IgD-negative memory B cell (primary cell): ENCODE measurements around the gene TPCN1. TPM values are rescaled to one million over a fixed set of nuclear protein-coding genes. Genes with fewer than 3 reads are reported as not detected.
A peak's percentile ranks its signal among the peaks of the same experiment; 100 is the strongest.

ENCODE experiments used
- H3K27ac Mint-ChIP-seq, 3 donors: one replicate each; pipeline ENCODE4 v1.8.0; 2020 to 2022; ENCODE audit warnings: mild to moderate bottlenecking in 3 of 3, mixed read lengths in 3 of 3, moderate library complexity in 1 of 3
- H3K27me3 Mint-ChIP-seq: one replicate; pipeline ENCODE4 v1.8.0; 2021; ENCODE audit warnings: mixed read lengths
- H3K36me3 Mint-ChIP-seq: one replicate; pipeline ENCODE4 v1.8.0; 2020; ENCODE audit warnings: mild to moderate bottlenecking, mixed read lengths
- H3K4me1 Mint-ChIP-seq, 3 donors: one replicate each; pipeline ENCODE4 v1.8.0; 2020 to 2022; ENCODE audit warnings: mixed read lengths in 3 of 3, mild to moderate bottlenecking in 1 of 3
- H3K4me3 Mint-ChIP-seq, 4 donors: one replicate each; pipeline ENCODE4 v1.8.0; 2020 to 2022; ENCODE audit warnings: mild to moderate bottlenecking in 4 of 4, mixed read lengths in 4 of 4, moderate library complexity in 3 of 4
- H3K9me3 Mint-ChIP-seq, 3 donors: one replicate each; pipeline ENCODE4 v1.8.0; 2020 to 2021; ENCODE audit warnings: mixed read lengths in 3 of 3, mild to moderate bottlenecking in 1 of 3
- polyA plus RNA-seq: library from polyadenylated mRNA; unstranded; fragments of 300-500 nt; fragmentation: Illumina TruSeq; gene quantifications from one replicate; pipeline ENCODE4 v1.2.3, GENCODE V29; 2021

TPCN1 gene
- polyA plus RNA-seq, 1 donor from 2014 or later = 17.4 TPM

GRCh38 chr12:113317122-113317521, 95.9 kb downstream of the TPCN1 start:
- H3K27ac Mint-ChIP-seq = no peak overlapping the region
- H3K4me3 Mint-ChIP-seq = no peak overlapping the region
- no peaks in the 10 kb centered on the region for H3K9me3 Mint-ChIP-seq
- H3K36me3 Mint-ChIP-seq = peaks cover 22% of the 10 kb centered on the region
- no peaks in the 10 kb centered on the region for H3K27me3 Mint-ChIP-seq
- no peaks in the 10 kb centered on the region for H3K4me1 Mint-ChIP-seq

- H3K9me3 Mint-ChIP-seq = no peaks in the 10 kb centered on the region
- H3K36me3 Mint-ChIP-seq = peaks cover 27% of the 10 kb centered on the region
- no peak overlapping the region for H3K4me3 Mint-ChIP-seq
- no peaks in the 10 kb centered on the region for H3K4me1 Mint-ChIP-seq
- no peak overlapping the region for H3K27ac Mint-ChIP-seq
- no peaks in the 10 kb centered on the region for H3K27me3 Mint-ChIP-seq
These were observed 96.9 kb downstream of the TPCN1 start for GRCh38 chr12:113318046-113318656.

GRCh38 chr12:113318900-113319628, 97.8 kb downstream of the TPCN1 start:
- no peak overlapping the region for H3K4me3 Mint-ChIP-seq
- peaks cover 0 to 3% (median 0%) of the 10 kb centered on the region in 3 donors for H3K4me1 Mint-ChIP-seq
- no peaks in the 10 kb centered on the region for H3K27me3 Mint-ChIP-seq
- H3K27ac Mint-ChIP-seq = no peak overlapping the region
- peaks cover 26% of the 10 kb centered on the region for H3K36me3 Mint-ChIP-seq
- no peaks in the 10 kb centered on the region for H3K9me3 Mint-ChIP-seq

- no peak overlapping the region for H3K27ac Mint-ChIP-seq
These were observed 99.1 kb downstream of the TPCN1 start for GRCh38 chr12:113320401-113320800.

GRCh38 chr12:113322343-113322742, 101.1 kb downstream of the TPCN1 start:
- peak overlapping the region in 1 of 3 donors; percentile 16 for H3K27ac Mint-ChIP-seq

More at GRCh38 chr12:113320401-113320800, 99.1 kb downstream of the TPCN1 start:
- Mint-ChIP-seq H3K4me1 (peaks cover 0 to 3% (median 2%) of the 10 kb centered on the region in 3 donors), H3K27me3 (no peaks in the 10 kb centered on the region), H3K4me3 (no peak overlapping the region), H3K36me3 (peaks cover 28% of the 10 kb centered on the region), H3K9me3 (no peaks in the 10 kb centered on the region)

GRCh38 chr12:113325916-113326315, 104.7 kb downstream of the TPCN1 start:
- Mint-ChIP-seq H3K27me3 (no peaks in the 10 kb centered on the region), H3K9me3 (peaks cover 0 to 2% (median 0%) of the 10 kb centered on the region in 3 donors), H3K36me3 (peaks cover 10% of the 10 kb centered on the region), H3K27ac (peak overlapping the region in 1 of 3 donors; percentile 82), H3K4me1 (peaks cover 3 to 6% (median 4%) of the 10 kb centered on the region in 3 donors), H3K4me3 (no peak overlapping the region)

More at GRCh38 chr12:113322343-113322742, 101.1 kb downstream of the TPCN1 start:
- Mint-ChIP-seq H3K9me3 (no peaks in the 10 kb centered on the region), H3K4me3 (peak overlapping the region in 1 of 4 donors; percentile 9), H3K27me3 (no peaks in the 10 kb centered on the region), H3K4me1 (peaks cover 0 to 3% (median 2%) of the 10 kb centered on the region in 3 donors), H3K36me3 (peaks cover 31% of the 10 kb centered on the region)

- Mint-ChIP-seq H3K4me1 (peaks cover 3 to 7% (median 4%) of the 10 kb centered on the region in 3 donors), H3K36me3 (peaks cover 10% of the 10 kb centered on the region)
These were observed 105.6 kb downstream of the TPCN1 start for GRCh38 chr12:113326775-113327395.

GRCh38 chr12:113328368-113328889, 107.2 kb downstream of the TPCN1 start:
- Mint-ChIP-seq H3K27ac (peak overlapping the region in 1 of 3 donors; percentile 42), H3K36me3 (peaks cover 8% of the 10 kb centered on the region), H3K9me3 (peaks cover 0 to 2% (median 0%) of the 10 kb centered on the region in 3 donors), H3K4me1 (peaks cover 3 to 15% (median 7%) of the 10 kb centered on the region in 3 donors), H3K27me3 (no peaks in the 10 kb centered on the region), H3K4me3 (no peak overlapping the region)

More at GRCh38 chr12:113326775-113327395, 105.6 kb downstream of the TPCN1 start:
- no peaks in the 10 kb centered on the region for H3K27me3 Mint-ChIP-seq
- H3K27ac Mint-ChIP-seq = no peak overlapping the region
- no peak overlapping the region for H3K4me3 Mint-ChIP-seq
- H3K9me3 Mint-ChIP-seq = peaks cover 0 to 2% (median 0%) of the 10 kb centered on the region in 3 donors

GRCh38 chr12:113329022-113329790, 107.9 kb downstream of the TPCN1 start:
- H3K4me3 Mint-ChIP-seq = no peak overlapping the region
- H3K27me3 Mint-ChIP-seq = no peaks in the 10 kb centered on the region
- peaks cover 8% of the 10 kb centered on the region for H3K36me3 Mint-ChIP-seq
- H3K4me1 Mint-ChIP-seq = peaks cover 5 to 19% (median 7%) of the 10 kb centered on the region in 3 donors
- peak overlapping the region in 1 of 3 donors; percentile 42 for H3K27ac Mint-ChIP-seq
- peaks cover 0 to 2% (median 0%) of the 10 kb centered on the region in 3 donors for H3K9me3 Mint-ChIP-seq

- Mint-ChIP-seq H3K36me3 (peaks cover 7% of the 10 kb centered on the region), H3K4me3 (no peak overlapping the region), H3K27me3 (no peaks in the 10 kb centered on the region), H3K4me1 (peaks cover 10 to 21% (median 10%) of the 10 kb centered on the region in 3 donors), H3K9me3 (peaks cover 0 to 2% (median 0%) of the 10 kb centered on the region in 3 donors), H3K27ac (no peak overlapping the region)
These were observed 108.6 kb downstream of the TPCN1 start for GRCh38 chr12:113329791-113330417.

GRCh38 chr12:113330505-113330904, 109.2 kb downstream of the TPCN1 start:
- Mint-ChIP-seq H3K9me3 (peaks cover 0 to 2% (median 0%) of the 10 kb centered on the region in 3 donors), H3K36me3 (peaks cover 5% of the 10 kb centered on the region), H3K27me3 (no peaks in the 10 kb centered on the region), H3K4me1 (peaks cover 10 to 21% (median 10%) of the 10 kb centered on the region in 3 donors), H3K4me3 (no peak overlapping the region), H3K27ac (no peak overlapping the region)

GRCh38 chr12:113332688-113333417, 111.6 kb downstream of the TPCN1 start:
- H3K4me1 Mint-ChIP-seq = peaks cover 10 to 21% (median 14%) of the 10 kb centered on the region in 3 donors
- peak overlapping the region in 1 of 4 donors; percentile 30 for H3K4me3 Mint-ChIP-seq
- no peak overlapping the region for H3K27ac Mint-ChIP-seq
- peaks cover 0 to 2% (median 0%) of the 10 kb centered on the region in 3 donors for H3K9me3 Mint-ChIP-seq
- no peaks in the 10 kb centered on the region for H3K27me3 Mint-ChIP-seq
- peaks cover 3% of the 10 kb centered on the region for H3K36me3 Mint-ChIP-seq

GRCh38 chr12:113333418-113333750, 112.1 kb downstream of the TPCN1 start:
- H3K4me3 Mint-ChIP-seq = peak overlapping the region in 2 of 4 donors; percentile 27 to 30
- H3K36me3 Mint-ChIP-seq = peaks cover 3% of the 10 kb centered on the region
- H3K4me1 Mint-ChIP-seq = peaks cover 9 to 19% (median 14%) of the 10 kb centered on the region in 3 donors
- H3K27ac Mint-ChIP-seq = no peak overlapping the region
- no peaks in the 10 kb centered on the region for H3K27me3 Mint-ChIP-seq
- peaks cover 0 to 2% (median 0%) of the 10 kb centered on the region in 3 donors for H3K9me3 Mint-ChIP-seq
